HepG2 (cell line): ENCODE results near the gene ZNF331. TPM values are rescaled to one million over a fixed set of nuclear protein-coding genes. Genes with fewer than 3 reads are reported as not detected.

Experiments used
- AKAP8 ChIP-seq: sonication (generic); formaldehyde crosslinking; IDR thresholded peaks from 2 replicates; pipeline ENCODE4 v1.5.1; 2020; ENCODE audit warnings: mild to moderate bottlenecking, missing genetic modification reagents
- CBX1 ChIP-seq: IDR thresholded peaks from one replicate; pipeline ENCODE4 v1.6.1; 2016; ENCODE audit warnings: antibody characterized with exemption, low read depth
- CHCHD3 ChIP-seq: sonication (generic); formaldehyde crosslinking; IDR thresholded peaks from 2 replicates; pipeline ENCODE4 v1.8.0; 2022; ENCODE audit warnings: mild to moderate bottlenecking, missing genetic modification reagents, moderate library complexity
- GATAD1 ChIP-seq: IDR thresholded peaks from 2 replicates; pipeline ENCODE4 v1.6.1; 2016; ENCODE audit warnings: missing genetic modification reagents, missing compliant biosample characterization
- PRPF4 ChIP-seq: fragments of 200-400 bp; formaldehyde crosslinking; IDR thresholded peaks from 2 replicates; pipeline ENCODE4 v1.6.1; 2016; ENCODE audit warnings: low read length, low read depth; ENCODE audit not compliant: poor library complexity, severe bottlenecking
- SP4 ChIP-seq: sonication (generic); formaldehyde crosslinking; IDR thresholded peaks from 2 replicates; pipeline ENCODE4 v1.8.1; 2023; ENCODE audit warnings: mild to moderate bottlenecking, missing genetic modification reagents
- TBX2 ChIP-seq: sonication (generic); formaldehyde crosslinking; IDR thresholded peaks from 2 replicates; pipeline ENCODE4 v1.5.0; 2020; ENCODE audit warnings: missing genetic modification reagents, mild to moderate bottlenecking, borderline replicate concordance
- TCF7 ChIP-seq: sonication (generic); IDR thresholded peaks from 2 replicates; pipeline ENCODE4 v1.6.1; 2016; ENCODE audit warnings: antibody characterized with exemption, low read depth
- THAP11 ChIP-seq: IDR thresholded peaks from 2 replicates; pipeline ENCODE4 v1.6.1; 2016; ENCODE audit warnings: missing biosample characterization, missing genetic modification reagents
- ZFY ChIP-seq: sonication (generic); formaldehyde crosslinking; IDR thresholded peaks from 2 replicates; pipeline ENCODE4 v1.4.0; 2020; ENCODE audit warnings: missing genetic modification reagents
- ZNF431 ChIP-seq: sonication (generic); formaldehyde crosslinking; IDR thresholded peaks from 2 replicates; pipeline ENCODE4 v1.9.0; 2022; ENCODE audit warnings: missing genetic modification reagents, low read depth, mild to moderate bottlenecking, borderline replicate concordance
- ZNF558 ChIP-seq: sonication (generic); formaldehyde crosslinking; IDR thresholded peaks from 2 replicates; pipeline ENCODE4 v1.9.0; 2022; ENCODE audit warnings: mild to moderate bottlenecking, missing genetic modification reagents, borderline replicate concordance
- ZNF562 ChIP-seq: sonication (generic); formaldehyde crosslinking; IDR thresholded peaks from 2 replicates; pipeline ENCODE4 v1.8.0; 2022; ENCODE audit warnings: missing genetic modification reagents, borderline replicate concordance
- ZNF782 ChIP-seq: sonication (generic); formaldehyde crosslinking; IDR thresholded peaks from 2 replicates; pipeline ENCODE4 v1.4.0; 2020; ENCODE audit warnings: missing genetic modification reagents, mild to moderate bottlenecking, borderline replicate concordance
- polyA plus RNA-seq, 8 experiments: library from polyadenylated mRNA; depleted of rRNA in 3 of 8; stranded (reverse) in 7 of 8; unstranded in 1 of 8; fragments of >200 nt; fragmentation: Illumina TruSeq in 4 of 8; extraction: Trizol in 4 of 8; gene quantifications; 2 replicates each; pipeline versions ENCODE4 v1.2.1 to v1.2.3, GENCODE V29; 2011 to 2016; ENCODE audit warnings: low read depth in 4 of 8, missing spikeins in 1 of 8, mixed read lengths in 1 of 8; ENCODE audit not compliant: insufficient read depth in 1 of 8
- total RNA-seq, 5 experiments: library from RNA; depleted of rRNA; stranded (reverse); fragments of >200 nt; fragmentation: Illumina TruSeq; extraction: Trizol; gene quantifications; 2 replicates each; pipeline ENCODE4 v1.2.3, GENCODE V29; 2016; ENCODE audit warnings: low read depth in 1 of 5
- TF ChIP-seq, protein P1 (sequence below): sonication (generic); formaldehyde crosslinking; IDR thresholded peaks from 2 replicates; pipeline ENCODE4 v1.5.0; 2020; ENCODE audit warnings: mild to moderate bottlenecking, missing genetic modification reagents
- TF ChIP-seq, protein P2 (sequence below): sonication (generic); formaldehyde crosslinking; IDR thresholded peaks from 2 replicates; pipeline ENCODE4 v1.8.1; 2022; ENCODE audit warnings: mild to moderate bottlenecking, missing genetic modification reagents
- TF ChIP-seq, protein P3 (sequence below): sonication (generic); formaldehyde crosslinking; IDR thresholded peaks from 2 replicates; pipeline ENCODE4 v1.8.1; 2023; ENCODE audit warnings: mild to moderate bottlenecking, missing genetic modification reagents
- TF ChIP-seq, protein P4 (sequence below): sonication (generic); formaldehyde crosslinking; conservative IDR thresholded peaks from 2 replicates; pipeline ENCODE4 v1.8.1; 2023; ENCODE audit warnings: missing genetic modification reagents

The ZNF331 gene
- total and polyA plus RNA-seq, 2 of the 13 experiments (the other 11 are each of a cell fraction or from before 2014, with no cell fraction given) = 8.2 to 13.3 TPM

DNA sequence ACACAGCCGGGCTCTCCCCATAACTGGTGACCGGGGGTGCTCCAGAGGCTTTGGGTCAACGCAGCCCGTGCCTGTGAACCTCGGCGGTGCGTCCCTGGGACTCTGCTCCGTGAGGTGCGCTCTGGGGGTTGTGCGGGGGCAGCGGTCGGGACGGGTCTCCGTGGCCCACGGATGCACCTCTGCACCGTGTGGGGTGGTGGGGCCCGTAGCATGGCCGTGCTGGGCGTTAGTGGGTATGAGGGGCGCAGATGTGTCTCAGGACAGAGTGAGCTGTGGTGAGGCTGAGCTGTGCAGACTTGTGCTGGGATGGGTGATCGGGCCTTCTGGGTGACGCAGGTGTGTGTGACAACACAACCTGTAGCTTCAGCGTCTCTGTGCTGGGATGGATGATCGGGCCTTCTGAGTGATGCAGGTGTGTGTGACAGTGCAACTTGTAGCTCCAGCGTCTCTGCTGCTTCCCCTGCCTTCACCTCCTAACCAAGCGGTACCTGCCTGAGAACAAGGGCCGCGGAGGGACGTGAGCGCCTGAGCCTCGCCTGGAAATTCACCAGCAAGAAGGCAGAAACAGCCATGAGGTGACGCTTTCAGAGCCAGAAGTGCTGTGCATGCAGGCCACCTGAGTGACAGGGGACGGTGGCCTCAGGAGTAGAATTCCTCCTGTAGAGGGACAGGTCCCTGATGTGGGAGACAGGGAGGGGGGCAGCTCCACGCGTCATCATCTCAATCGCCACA, 599 bp downstream of the ZNF331 start (continued):
- no peak for TF ChIP-seq ZFY (CRISPR knock-in tag)
- TF ChIP-seq, protein P1, sequence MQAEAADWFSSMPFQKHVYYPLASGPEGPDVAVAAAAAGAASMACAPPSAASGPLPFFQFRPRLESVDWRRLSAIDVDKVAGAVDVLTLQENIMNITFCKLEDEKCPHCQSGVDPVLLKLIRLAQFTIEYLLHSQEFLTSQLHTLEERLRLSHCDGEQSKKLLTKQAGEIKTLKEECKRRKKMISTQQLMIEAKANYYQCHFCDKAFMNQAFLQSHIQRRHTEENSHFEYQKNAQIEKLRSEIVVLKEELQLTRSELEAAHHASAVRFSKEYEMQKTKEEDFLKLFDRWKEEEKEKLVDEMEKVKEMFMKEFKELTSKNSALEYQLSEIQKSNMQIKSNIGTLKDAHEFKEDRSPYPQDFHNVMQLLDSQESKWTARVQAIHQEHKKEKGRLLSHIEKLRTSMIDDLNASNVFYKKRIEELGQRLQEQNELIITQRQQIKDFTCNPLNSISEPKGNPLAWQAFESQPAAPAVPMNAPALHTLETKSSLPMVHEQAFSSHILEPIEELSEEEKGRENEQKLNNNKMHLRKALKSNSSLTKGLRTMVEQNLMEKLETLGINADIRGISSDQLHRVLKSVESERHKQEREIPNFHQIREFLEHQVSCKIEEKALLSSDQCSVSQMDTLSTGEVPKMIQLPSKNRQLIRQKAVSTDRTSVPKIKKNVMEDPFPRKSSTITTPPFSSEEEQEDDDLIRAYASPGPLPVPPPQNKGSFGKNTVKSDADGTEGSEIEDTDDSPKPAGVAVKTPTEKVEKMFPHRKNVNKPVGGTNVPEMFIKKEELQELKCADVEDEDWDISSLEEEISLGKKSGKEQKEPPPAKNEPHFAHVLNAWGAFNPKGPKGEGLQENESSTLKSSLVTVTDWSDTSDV (CRISPR knock-in tag) = no peak
- TF ChIP-seq CHCHD3 (CRISPR knock-in tag) = no peak
- TF ChIP-seq ZNF431 = no peak
- no peak for TF ChIP-seq CBX1
- TF ChIP-seq ZNF782 (CRISPR knock-in tag) = 0 out of 2 replicates have a peak, but pooled peaks have one; percentile 7
- no peak for TF ChIP-seq GATAD1 (CRISPR knock-in tag)
- TF ChIP-seq AKAP8 = peak; percentile 12; the same call in 1 of the 2 replicates
- TF ChIP-seq TBX2 (CRISPR knock-in tag) = no peak
- TF ChIP-seq, protein P2, sequence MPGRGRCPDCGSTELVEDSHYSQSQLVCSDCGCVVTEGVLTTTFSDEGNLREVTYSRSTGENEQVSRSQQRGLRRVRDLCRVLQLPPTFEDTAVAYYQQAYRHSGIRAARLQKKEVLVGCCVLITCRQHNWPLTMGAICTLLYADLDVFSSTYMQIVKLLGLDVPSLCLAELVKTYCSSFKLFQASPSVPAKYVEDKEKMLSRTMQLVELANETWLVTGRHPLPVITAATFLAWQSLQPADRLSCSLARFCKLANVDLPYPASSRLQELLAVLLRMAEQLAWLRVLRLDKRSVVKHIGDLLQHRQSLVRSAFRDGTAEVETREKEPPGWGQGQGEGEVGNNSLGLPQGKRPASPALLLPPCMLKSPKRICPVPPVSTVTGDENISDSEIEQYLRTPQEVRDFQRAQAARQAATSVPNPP (CRISPR knock-in tag) = no peak
- 0 out of 2 replicates have a peak, but pooled peaks have one; percentile 1 for TF ChIP-seq SP4
- TF ChIP-seq, protein P3, sequence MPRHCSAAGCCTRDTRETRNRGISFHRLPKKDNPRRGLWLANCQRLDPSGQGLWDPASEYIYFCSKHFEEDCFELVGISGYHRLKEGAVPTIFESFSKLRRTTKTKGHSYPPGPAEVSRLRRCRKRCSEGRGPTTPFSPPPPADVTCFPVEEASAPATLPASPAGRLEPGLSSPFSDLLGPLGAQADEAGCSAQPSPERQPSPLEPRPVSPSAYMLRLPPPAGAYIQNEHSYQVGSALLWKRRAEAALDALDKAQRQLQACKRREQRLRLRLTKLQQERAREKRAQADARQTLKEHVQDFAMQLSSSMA (CRISPR knock-in tag) = no peak
- no peak for TF ChIP-seq ZNF562 (CRISPR knock-in tag)
- TF ChIP-seq, protein P4, sequence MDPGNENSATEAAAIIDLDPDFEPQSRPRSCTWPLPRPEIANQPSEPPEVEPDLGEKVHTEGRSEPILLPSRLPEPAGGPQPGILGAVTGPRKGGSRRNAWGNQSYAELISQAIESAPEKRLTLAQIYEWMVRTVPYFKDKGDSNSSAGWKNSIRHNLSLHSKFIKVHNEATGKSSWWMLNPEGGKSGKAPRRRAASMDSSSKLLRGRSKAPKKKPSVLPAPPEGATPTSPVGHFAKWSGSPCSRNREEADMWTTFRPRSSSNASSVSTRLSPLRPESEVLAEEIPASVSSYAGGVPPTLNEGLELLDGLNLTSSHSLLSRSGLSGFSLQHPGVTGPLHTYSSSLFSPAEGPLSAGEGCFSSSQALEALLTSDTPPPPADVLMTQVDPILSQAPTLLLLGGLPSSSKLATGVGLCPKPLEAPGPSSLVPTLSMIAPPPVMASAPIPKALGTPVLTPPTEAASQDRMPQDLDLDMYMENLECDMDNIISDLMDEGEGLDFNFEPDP (CRISPR knock-in tag) = 0 out of 2 replicates have a peak, but pooled peaks have one; percentile 93
- TF ChIP-seq ZNF558 (CRISPR knock-in tag) = no peak
- no peak for TF ChIP-seq TCF7
- TF ChIP-seq THAP11 (CRISPR knock-in tag) = no peak
- TF ChIP-seq PRPF4 = no peak
